Activated naive CD4-positive, alpha-beta T cell treated with anti-CD3 and anti-CD28 coated beads, Interleukin-2, amount 50 U/mL, for 16 hours (primary cell): ENCODE data around the gene RTTN.
"Not testable (repeated sequence)": the region's sequence is repeated elsewhere in the genome, so short reads cannot be mapped to it uniquely, and the experiment has no call there.

Experiments
- DNase-seq: peaks from one replicate; pipeline ENCODE4 v3.0.0-alpha.2; 2020

Gene RTTN

GRCh38 chr18:70022636-70023035, 182.9 kb downstream of the RTTN start:
- DNase-seq: no peak

GRCh38 chr18:70021498-70021897, 184.0 kb downstream of the RTTN start:
- no peak for DNase-seq

GRCh38 chr18:70021043-70021442, 184.4 kb downstream of the RTTN start:
- DNase-seq: no peak

GRCh38 chr18:70019991-70020390, 185.5 kb downstream of the RTTN start:
- DNase-seq: no peak

GRCh38 chr18:70019136-70019535, 186.4 kb downstream of the RTTN start:
- no peak for DNase-seq

GRCh38 chr18:70015127-70015526, 190.4 kb downstream of the RTTN start:
- no peak for DNase-seq

GRCh38 chr18:70005580-70005979, 199.9 kb downstream of the RTTN start:
- no peak for DNase-seq

GRCh38 chr18:70004696-70005095, 200.8 kb downstream of the RTTN start:
- no peak for DNase-seq

- no peak for DNase-seq
Measured at GRCh38 chr18:69999656-70000055, 205.8 kb downstream of the RTTN start.

- no peak for DNase-seq
Measured at GRCh38 chr18:69998523-69998987, 206.9 kb downstream of the RTTN start.

- no peak for DNase-seq
Measured at GRCh38 chr18:69996951-69997798, 208.3 kb downstream of the RTTN start.

- DNase-seq: no peak
Measured at GRCh38 chr18:69996417-69996816, 209.1 kb downstream of the RTTN start.

- no peak for DNase-seq
Measured at GRCh38 chr18:69995774-69996173, 209.7 kb downstream of the RTTN start.

- DNase-seq: no peak
Measured at GRCh38 chr18:69992776-69993175, 212.7 kb downstream of the RTTN start.

- DNase-seq: no peak
Measured at GRCh38 chr18:69987870-69988269, 217.6 kb downstream of the RTTN start.

GRCh38 chr18:69985239-69985638, 220.2 kb downstream of the RTTN start:
- no peak for DNase-seq

- no peak for DNase-seq
Measured at GRCh38 chr18:69982417-69982816, 223.1 kb downstream of the RTTN start.

GRCh38 chr18:69981948-69982347, 223.5 kb downstream of the RTTN start:
- DNase-seq: no peak

- DNase-seq: no peak
Measured at GRCh38 chr18:69980982-69981804, 224.3 kb downstream of the RTTN start.

- DNase-seq: no peak
Measured at GRCh38 chr18:69980509-69980908, 225.0 kb downstream of the RTTN start.

- no peak for DNase-seq
Measured at GRCh38 chr18:69978732-69979715, 226.5 kb downstream of the RTTN start.

- not testable (repeated sequence) for DNase-seq
Measured at GRCh38 chr18:69975294-69975693, 230.2 kb downstream of the RTTN start.

- DNase-seq: no peak
Measured at GRCh38 chr18:69974365-69974764, 231.1 kb downstream of the RTTN start.
